ENCODE measurements around the gene TMCO6.
"Not testable (repeated sequence)": the region's sequence is repeated elsewhere in the genome, so short reads cannot be mapped to it uniquely, and the experiment has no call there.

The TMCO6 gene

GRCh38 chr5:140639148-140639981 is at the start of gene TMCO6:
TMCO6 (plus strand) TSS chr5:140639451; CDS start chr5:140639528, 77 bp downstream.
- DNase-seq (ENCODE audit: low read depth), result peak; percentile 94

- no peak for DNase-seq (ENCODE audit: low read depth)
Observed at GRCh38 chr5:140590861-140591260, 48.4 kb upstream of the TMCO6 start.

DNA sequence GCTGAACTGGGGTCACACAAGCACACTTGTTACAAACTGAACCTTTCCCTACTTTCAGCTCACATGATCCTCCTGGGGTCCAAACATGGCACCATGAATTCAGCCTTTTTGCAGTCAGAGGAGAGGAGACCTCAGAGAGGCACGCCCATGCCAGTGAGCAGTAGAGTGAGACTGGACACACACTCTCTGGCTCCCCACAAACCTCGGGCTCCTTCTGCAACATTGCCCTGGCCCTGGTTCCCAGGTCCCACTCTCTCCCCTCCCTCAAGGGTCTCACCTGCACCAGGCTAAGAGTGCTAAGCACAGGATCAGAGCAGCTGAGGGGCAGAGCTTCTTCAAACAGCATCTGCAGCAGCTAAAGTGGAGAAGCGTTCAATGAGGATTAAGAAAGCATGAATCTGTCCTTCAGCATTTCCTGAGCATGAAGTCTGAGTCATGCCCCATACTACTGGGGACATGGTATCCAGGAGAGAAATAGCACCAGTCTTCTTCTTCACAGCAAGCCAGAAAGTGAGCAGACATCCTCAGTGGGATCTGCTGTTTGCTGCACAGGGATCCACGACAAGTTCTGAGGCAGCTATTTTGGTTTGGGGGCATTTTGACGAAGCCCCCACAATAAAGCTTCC is 47.4 kb upstream of the TMCO6 start:
- DNase-seq (ENCODE audit: low read depth), result no peak

GRCh38 chr5:140593070-140593469 is 46.2 kb upstream of the TMCO6 start:
- DNase-seq (ENCODE audit: low read depth), result not testable (repeated sequence)

GRCh38 chr5:140594169-140594568 is 45.1 kb upstream of the TMCO6 start:
- no peak for DNase-seq (ENCODE audit: low read depth)

- DNase-seq (ENCODE audit: low read depth), result no peak
Observed at GRCh38 chr5:140595538-140596300, 43.5 kb upstream of the TMCO6 start.

DNA sequence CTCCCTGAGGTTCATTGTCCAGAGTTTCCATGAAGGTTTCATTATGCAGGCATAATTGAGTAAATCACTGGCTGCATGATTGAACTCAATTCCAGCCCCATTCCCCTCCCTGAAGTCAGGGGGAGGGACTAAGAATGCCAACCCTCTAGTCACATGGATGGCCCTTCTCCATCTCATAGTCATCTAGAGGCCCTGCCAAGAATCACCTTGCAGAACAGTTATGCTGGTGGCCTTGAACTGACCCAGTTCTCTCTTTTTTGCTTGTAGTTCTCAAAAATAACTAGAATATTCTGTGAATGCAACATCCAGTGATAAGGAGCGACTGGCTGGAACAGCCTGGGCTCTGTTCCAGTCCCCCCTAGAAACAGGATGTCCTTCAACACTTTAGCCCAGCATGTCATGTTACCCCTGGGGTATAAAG is 42.9 kb upstream of the TMCO6 start:
- no peak for DNase-seq (ENCODE audit: low read depth)

- no peak for DNase-seq (ENCODE audit: low read depth)
Observed at GRCh38 chr5:140598836-140599235, 40.4 kb upstream of the TMCO6 start.

DNA sequence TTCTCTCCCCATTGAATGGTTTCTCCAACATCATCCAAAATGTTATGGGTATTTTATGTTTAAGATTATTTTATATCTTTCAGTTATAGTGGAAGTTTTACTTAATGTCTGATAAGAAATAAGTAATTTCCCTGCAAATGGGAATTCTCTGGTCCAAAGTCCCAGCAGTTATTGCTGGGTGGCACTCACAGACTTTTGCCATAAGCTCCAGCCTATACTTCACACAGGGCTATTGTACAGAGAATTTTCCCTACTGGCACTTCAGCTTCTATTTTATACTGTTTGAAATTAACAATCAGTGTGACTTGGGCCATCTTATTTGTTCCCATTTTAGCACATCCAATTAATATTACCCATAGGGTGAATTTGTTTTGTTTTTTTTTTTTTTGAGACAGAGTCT is 39.2 kb upstream of the TMCO6 start:
- no peak for DNase-seq (ENCODE audit: low read depth)

DNA sequence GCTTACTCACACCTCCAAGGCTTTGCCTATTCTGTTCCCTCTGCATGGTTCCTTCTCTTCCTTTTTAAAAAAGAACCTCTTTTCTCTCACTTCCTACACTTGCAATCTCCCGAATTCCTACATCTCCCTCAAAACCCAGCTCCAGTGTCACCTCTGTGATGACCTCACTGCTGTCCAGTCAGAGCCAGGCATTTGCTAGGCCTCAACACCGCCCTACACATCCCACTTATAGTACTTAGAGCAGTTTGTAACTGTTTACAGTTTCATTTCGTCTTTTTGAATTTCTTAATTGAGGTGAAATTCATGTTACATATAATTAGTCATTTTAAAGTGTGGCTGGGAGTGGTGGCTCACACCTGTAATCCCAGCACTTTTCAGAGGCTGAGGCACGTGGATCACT is 37.1 kb upstream of the TMCO6 start:
- DNase-seq (ENCODE audit: low read depth), result no peak

GRCh38 chr5:140603446-140603698 is 35.9 kb upstream of the TMCO6 start:
- not testable (repeated sequence) for DNase-seq (ENCODE audit: low read depth)

DNA sequence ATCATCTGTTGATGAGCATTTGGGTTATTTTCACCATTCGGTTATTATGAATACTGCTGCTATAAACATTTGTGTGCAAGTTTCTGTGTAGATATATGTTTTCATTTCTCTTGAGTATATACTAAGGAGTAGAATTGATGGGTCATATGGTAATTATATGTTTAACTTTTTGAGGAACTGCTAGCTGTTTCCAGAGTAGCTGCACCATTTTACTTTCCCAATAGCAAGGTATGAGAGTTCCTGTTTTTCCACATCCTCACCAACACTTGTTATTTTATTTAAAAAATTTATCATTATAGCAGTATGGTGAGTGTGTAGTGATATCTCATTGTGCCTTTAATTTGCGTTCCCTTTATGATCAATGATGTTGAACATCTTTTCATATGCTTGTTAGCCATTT is 35.5 kb upstream of the TMCO6 start:
- no peak for DNase-seq (ENCODE audit: low read depth)

DNA sequence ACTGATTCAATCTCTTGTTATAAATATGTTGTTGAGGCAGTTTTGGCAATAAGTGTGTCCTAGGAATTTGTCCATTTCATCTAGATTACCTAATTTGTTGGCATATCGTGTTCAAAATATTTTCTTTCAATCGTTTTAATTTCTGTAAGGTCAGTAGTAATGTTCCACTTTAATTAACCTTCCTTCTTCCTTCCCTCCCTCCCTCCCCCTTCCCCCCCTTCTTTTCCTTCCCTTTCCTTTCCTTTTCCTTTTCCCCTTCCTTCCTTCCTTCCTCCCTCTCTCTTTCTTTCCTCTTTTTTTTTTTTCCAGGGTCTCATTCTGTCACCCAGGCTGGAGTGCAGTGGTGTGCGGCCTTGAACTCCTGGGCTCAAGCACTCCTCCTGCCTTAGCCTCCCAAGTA is 33.4 kb upstream of the TMCO6 start:
- DNase-seq (ENCODE audit: low read depth), result no peak

DNA sequence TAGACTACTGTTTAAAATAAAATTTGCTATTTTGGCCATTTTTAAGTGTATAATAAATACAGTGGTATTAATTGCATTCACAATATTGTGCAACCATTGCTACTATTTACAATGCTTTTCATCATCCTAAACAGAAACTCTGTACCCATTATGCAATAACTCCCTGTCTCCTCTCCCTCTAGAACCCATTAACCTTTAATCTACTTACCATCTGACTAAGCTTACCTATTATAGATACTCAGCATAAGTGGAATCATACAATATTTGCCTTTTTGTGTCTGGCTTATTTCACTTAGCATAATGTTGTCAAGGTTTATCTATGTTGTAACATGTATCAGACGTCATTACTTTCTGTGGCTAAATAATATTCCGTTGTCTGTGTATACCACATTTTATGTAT is 32.2 kb upstream of the TMCO6 start:
- no peak for DNase-seq (ENCODE audit: low read depth)

- DNase-seq (ENCODE audit: low read depth), result no peak
Observed at GRCh38 chr5:140608722-140609121, 30.5 kb upstream of the TMCO6 start.

DNA sequence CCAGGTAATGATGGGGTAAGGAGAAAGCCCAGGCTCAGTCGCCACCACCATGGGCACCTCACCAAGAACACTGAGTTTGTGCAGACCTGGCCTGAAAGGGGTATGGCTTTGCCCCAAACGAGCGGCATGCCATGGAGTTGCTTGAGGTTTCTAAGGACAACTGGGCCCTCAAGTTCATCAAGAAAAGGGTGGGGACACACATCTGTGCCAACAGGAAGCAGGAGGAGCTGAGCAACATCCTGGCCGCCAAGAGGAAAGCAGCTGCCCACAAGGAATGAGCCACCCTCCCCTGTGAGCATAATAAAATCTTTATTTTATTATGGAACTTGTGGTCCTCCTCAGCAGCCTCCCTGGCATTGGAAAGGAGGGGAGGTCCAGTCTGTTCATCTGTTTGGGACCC is 30.1 kb upstream of the TMCO6 start:
- DNase-seq (ENCODE audit: low read depth), result no peak

GRCh38 chr5:140611020-140611521 is 28.2 kb upstream of the TMCO6 start:
- DNase-seq (ENCODE audit: low read depth), result no peak

GRCh38 chr5:140622301-140622700 is 16.9 kb upstream of the TMCO6 start:
- no peak for DNase-seq (ENCODE audit: low read depth)

- not testable (repeated sequence) for DNase-seq (ENCODE audit: low read depth)
Observed at GRCh38 chr5:140623061-140623460, 16.2 kb upstream of the TMCO6 start.

- DNase-seq (ENCODE audit: low read depth), result not testable (repeated sequence)
Observed at GRCh38 chr5:140624886-140625285, 14.4 kb upstream of the TMCO6 start.

DNA sequence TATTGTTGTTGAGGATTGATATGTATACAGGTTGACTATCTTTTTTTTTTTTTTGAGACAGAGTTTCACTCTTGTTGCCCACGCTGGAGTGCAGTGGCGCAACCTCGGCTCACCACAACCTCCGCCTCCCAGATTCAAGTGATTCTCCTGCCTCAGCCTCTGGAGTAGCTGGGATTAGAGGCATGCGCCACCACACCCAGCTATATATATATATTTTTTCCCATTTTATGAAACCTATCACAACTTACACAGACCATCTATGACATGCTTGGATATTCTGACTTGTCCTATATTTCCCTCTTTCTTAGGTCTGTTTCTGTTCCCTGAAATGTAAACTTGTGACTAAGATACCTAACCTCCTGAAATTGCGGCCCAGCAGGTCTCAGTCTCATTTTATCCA is 11.3 kb upstream of the TMCO6 start:
- DNase-seq (ENCODE audit: low read depth), result no peak

DNA sequence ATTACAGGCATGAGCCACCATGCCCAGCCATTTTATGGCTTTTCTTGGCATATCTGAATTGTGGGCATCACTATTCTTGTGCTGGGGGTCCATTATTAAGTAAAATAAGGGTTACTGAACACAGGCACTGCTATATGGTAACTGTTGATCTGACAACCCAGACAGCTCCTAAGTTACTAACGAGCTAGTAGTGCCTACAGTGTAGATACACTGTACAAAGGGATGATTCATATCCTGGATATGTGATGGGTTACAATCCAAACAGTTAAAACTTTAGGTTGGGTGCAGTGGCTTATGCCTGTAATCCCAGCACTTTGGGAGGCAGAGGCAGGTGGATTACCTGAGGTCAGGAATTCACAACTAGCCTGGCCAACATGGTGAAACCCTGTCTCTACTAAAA is 10.5 kb upstream of the TMCO6 start:
- no peak for DNase-seq (ENCODE audit: low read depth)

Measured in stimulated activated CD8-positive, alpha-beta memory T cell treated with anti-CD3 and anti-CD28 coated beads, Interleukin-12 subunit alpha, Interleukin-12 subunit beta, amount 100 ng/mL, for 4 hours (primary cell).